ENCODE measurements around the gene SUSD3. TPM values are rescaled to one million over a fixed set of nuclear protein-coding genes. Genes with fewer than 3 reads are reported as not detected.

SUSD3 gene
- total and polyA plus RNA-seq, 4 donors = 4.1 to 19.2 (median 11.8) TPM

- Histone ChIP-seq H3K27me3 (ENCODE audit: control insufficient read depth in 4 of 4, insufficient read depth in 4 of 4, low read length in 3 of 4) (no peaks in the 10 kb centered on the region), H3K4me1 (ENCODE audit: control insufficient read depth in 4 of 4, insufficient read depth in 4 of 4, low read length in 3 of 4) (peaks cover 0 to 5% (median 0%) of the 10 kb centered on the region in 4 donors), H3K9ac (ENCODE audit: low read depth in 1 of 2, low read length in 2 of 2) (no peak overlapping the region), H3K36me3 (ENCODE audit: control insufficient read depth in 4 of 4, insufficient read depth in 3 of 4, low read depth in 1 of 4, low read length in 3 of 4) (peaks cover 0 to 4% (median 0%) of the 10 kb centered on the region in 4 donors), H3K4me3 (ENCODE audit: low read depth in 1 of 3, low read length in 3 of 3) (no peak overlapping the region), H3K9me3 (ENCODE audit: control insufficient read depth in 4 of 4, low read length in 3 of 4) (no peaks in the 10 kb centered on the region), H3K27ac (ENCODE audit: low read depth in 1 of 2, low read length in 2 of 2) (no peak overlapping the region)
- no peak for DNase-seq (ENCODE audit: low spot score)
- WGBS = 93% methylated on average over 6 of the region's 6 CpGs
- TF ChIP-seq EGR1 (IDR thresholded peaks at IDR 0.05; ENCODE audit: low read depth in 2 of 2) (no peak), ZBTB33 (IDR thresholded peaks at IDR 0.05) (no peak), TAF1 (conservative IDR thresholded peaks at IDR 0.05) (no peak)
Measured at GRCh38 chr9:93107825-93108161, 49.3 kb downstream of the SUSD3 start.

- Histone ChIP-seq H3K27me3 (ENCODE audit: control insufficient read depth in 4 of 4, insufficient read depth in 4 of 4, low read length in 3 of 4) (no peaks in the 10 kb centered on the region), H3K4me3 (ENCODE audit: low read depth in 1 of 3, low read length in 3 of 3) (no peak overlapping the region), H3K36me3 (ENCODE audit: control insufficient read depth in 4 of 4, insufficient read depth in 3 of 4, low read depth in 1 of 4, low read length in 3 of 4) (peaks cover 0 to 4% (median 0%) of the 10 kb centered on the region in 4 donors), H3K9me3 (ENCODE audit: control insufficient read depth in 4 of 4, low read length in 3 of 4) (no peaks in the 10 kb centered on the region), H3K27ac (ENCODE audit: low read depth in 1 of 2, low read length in 2 of 2) (no peak overlapping the region), H3K4me1 (ENCODE audit: control insufficient read depth in 4 of 4, insufficient read depth in 4 of 4, low read length in 3 of 4) (peaks cover 0 to 5% (median 0%) of the 10 kb centered on the region in 4 donors), H3K9ac (ENCODE audit: low read depth in 1 of 2, low read length in 2 of 2) (no peak overlapping the region)
- DNase-seq (ENCODE audit: low spot score) = no peak
- TF ChIP-seq HNF4A (conservative IDR thresholded peaks at IDR 0.05) (no peak), HNF4G (IDR thresholded peaks at IDR 0.05) (no peak), ATF3 (IDR thresholded peaks at IDR 0.05) (no peak), CTCF (IDR thresholded peaks at IDR 0.05; ENCODE audit: low read depth, low read length, missing input control) (no peak), YY1 (IDR thresholded peaks at IDR 0.05) (no peak), RAD21 (IDR thresholded peaks at IDR 0.05) (no peak), FOXA2 (IDR thresholded peaks at IDR 0.05) (no peak), MAX (IDR thresholded peaks at IDR 0.05) (no peak)
- 91% methylated on average over 15 of the region's 15 CpGs for WGBS
Measured at GRCh38 chr9:93108291-93109041, 50.0 kb downstream of the SUSD3 start.

GRCh38 chr9:93110311-93110855, 51.9 kb downstream of the SUSD3 start:
- TF ChIP-seq YY1 (IDR thresholded peaks at IDR 0.05) = no peak
- TF ChIP-seq CTCF (IDR thresholded peaks at IDR 0.05; ENCODE audit: low read depth, low read length, missing input control) = no peak
- TF ChIP-seq SP1 (IDR thresholded peaks at IDR 0.05) = no peak
- no peak for TF ChIP-seq EGR1 (IDR thresholded peaks at IDR 0.05; ENCODE audit: low read depth in 2 of 2)
- no peak for TF ChIP-seq FOXA2 (IDR thresholded peaks at IDR 0.05)
- TF ChIP-seq ZBTB33 (IDR thresholded peaks at IDR 0.05) = no peak
- Histone ChIP-seq H3K4me3 (ENCODE audit: low read depth in 1 of 3, low read length in 3 of 3) (no peak overlapping the region), H3K27me3 (ENCODE audit: control insufficient read depth in 4 of 4, insufficient read depth in 4 of 4, low read length in 3 of 4) (no peaks in the 10 kb centered on the region), H3K27ac (ENCODE audit: low read depth in 1 of 2, low read length in 2 of 2) (no peak overlapping the region), H3K9ac (ENCODE audit: low read depth in 1 of 2, low read length in 2 of 2) (no peak overlapping the region), H3K36me3 (ENCODE audit: control insufficient read depth in 4 of 4, insufficient read depth in 3 of 4, low read depth in 1 of 4, low read length in 3 of 4) (peaks cover 0 to 4% (median 0%) of the 10 kb centered on the region in 4 donors), H3K9me3 (ENCODE audit: control insufficient read depth in 4 of 4, low read length in 3 of 4) (no peaks in the 10 kb centered on the region), H3K4me1 (ENCODE audit: control insufficient read depth in 4 of 4, insufficient read depth in 4 of 4, low read length in 3 of 4) (peaks cover 0 to 5% (median 0%) of the 10 kb centered on the region in 4 donors)
- no peak for DNase-seq (ENCODE audit: low spot score)
- WGBS = 97% methylated on average over 14 of the region's 14 CpGs
